CD4-positive, alpha-beta T cell treated with Interleukin-1 beta for 1 hour (primary cell): ENCODE data around the gene ARHGAP42.
"Not testable (repeated sequence)": the region's sequence is repeated elsewhere in the genome, so short reads cannot be mapped to it uniquely, and the experiment has no call there.

Source experiments
- DNase-seq, 2 donors: peaks; one replicate each; pipeline ENCODE4 v3.0.0-alpha.2; 2020 to 2022

Gene ARHGAP42

DNA sequence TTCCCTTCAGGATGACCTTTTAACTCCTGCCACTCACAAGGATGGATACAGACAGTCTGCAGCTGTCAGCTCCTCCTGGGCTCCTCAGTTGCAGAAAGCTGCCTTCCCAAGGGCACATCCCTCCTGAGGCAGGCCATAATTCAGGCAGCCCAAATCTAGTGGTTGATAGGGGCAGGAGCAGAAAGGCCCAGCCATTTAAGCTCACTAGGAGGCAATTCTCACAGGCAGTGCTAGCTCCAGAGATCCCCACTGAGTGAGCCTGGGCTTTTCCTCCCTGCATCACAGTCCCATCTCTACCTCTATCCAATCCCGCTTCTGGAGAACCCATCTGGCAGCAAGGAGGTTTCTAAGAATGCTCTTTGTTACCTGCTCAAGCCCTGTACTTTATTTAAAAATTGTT is 200.6 kb downstream of the ARHGAP42 start:
- DNase-seq, result no peak

DNA sequence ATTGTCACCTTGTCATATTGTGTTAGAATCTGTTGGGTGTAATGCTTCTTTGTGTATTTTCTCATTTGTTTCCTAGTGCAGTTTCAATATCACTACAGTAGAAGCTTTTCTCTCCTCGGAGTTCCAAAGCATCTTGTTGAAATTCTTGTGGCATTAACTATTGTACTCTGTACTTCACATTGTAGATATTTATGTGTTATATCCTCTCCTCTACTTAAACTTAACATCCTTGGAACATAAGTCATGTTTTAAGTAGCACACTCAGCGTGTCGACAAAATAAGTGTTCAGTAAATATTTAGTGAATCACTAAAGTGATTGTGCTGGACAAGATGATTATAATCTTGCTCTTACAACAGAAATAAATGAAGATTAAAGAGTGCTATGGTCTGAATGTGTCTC is 201.7 kb downstream of the ARHGAP42 start:
- DNase-seq, result no peak

GRCh38 chr11:100889758-100890157 is 202.7 kb downstream of the ARHGAP42 start:
- no peak for DNase-seq

DNA sequence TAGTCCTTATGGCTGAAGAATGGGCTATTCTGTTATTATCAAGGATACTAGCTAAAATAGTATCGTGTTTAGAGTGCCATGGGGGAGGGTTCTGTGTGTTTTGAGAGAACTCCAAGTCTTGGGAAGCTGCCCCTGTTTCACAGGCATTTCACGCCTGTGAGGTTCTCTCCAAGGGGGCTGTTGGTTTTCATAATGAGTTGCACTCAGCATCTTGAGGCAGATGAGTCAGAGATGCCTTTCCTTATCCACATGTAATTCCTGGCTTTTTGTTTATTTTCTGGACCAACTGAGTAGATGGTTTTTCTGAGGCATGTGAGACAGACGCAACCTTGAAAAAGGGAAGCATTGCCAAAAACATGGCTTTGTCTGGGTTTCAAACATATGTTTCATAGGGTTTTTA is 203.7 kb downstream of the ARHGAP42 start:
- no peak for DNase-seq

DNA sequence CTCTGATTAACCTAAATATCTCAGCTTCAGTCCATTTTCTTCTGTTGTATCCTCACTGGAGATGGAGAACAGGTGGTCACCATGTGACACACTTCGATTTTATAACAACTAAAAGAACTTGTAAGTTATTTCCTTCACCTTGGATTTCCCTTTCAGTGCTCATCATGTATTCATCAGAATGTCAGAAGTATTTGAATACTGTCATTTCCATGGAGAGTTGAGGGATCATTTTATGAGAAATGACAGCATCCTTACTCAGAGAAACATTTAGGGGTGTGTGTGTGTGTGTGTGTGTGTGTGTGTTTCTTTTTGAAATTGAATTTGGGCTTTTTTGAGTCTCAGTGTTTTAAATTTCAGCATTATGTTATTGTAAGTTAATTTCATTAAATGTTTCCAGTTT is 205.8 kb downstream of the ARHGAP42 start:
- no peak for DNase-seq

DNA sequence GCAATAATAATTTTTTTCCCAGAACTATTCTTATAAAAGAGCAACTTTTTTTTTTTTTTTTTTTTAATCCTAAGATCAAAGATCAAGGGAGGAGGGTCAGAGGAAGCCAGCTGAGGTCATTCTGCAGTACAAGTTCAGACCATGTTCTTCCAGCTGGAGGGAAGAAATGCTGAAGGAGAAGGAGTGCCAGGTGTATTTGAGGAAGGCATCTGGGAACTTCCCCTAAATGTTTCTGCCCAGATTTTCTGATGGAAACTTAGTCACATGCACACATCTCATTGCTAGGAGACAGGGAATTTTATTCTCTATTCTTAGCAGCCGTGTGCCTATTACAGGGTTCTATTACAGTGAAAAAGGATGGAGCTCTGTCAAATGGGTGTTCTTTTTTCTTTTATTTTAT is 208.4 kb downstream of the ARHGAP42 start:
- DNase-seq, result no peak

DNA sequence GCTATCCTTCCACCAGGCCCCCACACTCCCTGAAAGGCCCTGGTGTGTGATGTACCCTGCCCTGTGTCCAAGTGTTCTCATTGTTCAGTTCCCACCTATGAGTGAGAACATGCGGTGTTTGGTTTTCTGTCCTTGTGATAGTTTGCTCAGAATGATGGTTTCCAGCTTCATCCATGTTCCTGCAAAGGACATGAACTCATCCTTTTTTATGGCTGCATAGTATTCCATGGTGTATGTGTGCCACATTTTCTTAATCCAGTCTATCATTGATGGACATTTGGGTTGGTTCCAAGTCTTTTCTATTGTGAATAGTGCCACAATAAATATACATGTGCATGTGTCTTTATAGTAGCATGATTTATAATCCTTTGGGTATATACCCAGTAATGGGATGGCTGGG is 208.9 kb downstream of the ARHGAP42 start:
- DNase-seq, result not testable (repeated sequence)

DNA sequence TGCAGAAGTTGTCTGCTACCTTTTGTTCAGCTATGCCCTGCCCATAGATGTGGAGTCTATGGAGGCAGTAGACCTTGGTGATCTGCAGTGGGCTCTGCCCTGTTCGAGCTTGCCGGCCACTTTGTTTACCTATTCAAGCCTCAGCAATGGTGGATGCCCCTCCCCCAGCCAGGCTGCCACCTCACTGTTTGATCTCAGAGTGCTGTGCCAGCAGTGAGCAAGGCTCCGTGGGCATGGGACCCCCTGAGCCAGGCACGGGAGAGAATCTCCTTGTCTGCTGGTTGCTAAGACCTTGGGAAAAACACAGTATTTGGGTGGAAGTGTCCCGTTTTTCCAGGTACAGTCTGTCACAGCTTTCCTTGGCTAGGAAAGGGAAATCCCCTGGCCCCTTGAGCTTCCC is 214.4 kb downstream of the ARHGAP42 start:
- DNase-seq, result not testable (repeated sequence)

DNA sequence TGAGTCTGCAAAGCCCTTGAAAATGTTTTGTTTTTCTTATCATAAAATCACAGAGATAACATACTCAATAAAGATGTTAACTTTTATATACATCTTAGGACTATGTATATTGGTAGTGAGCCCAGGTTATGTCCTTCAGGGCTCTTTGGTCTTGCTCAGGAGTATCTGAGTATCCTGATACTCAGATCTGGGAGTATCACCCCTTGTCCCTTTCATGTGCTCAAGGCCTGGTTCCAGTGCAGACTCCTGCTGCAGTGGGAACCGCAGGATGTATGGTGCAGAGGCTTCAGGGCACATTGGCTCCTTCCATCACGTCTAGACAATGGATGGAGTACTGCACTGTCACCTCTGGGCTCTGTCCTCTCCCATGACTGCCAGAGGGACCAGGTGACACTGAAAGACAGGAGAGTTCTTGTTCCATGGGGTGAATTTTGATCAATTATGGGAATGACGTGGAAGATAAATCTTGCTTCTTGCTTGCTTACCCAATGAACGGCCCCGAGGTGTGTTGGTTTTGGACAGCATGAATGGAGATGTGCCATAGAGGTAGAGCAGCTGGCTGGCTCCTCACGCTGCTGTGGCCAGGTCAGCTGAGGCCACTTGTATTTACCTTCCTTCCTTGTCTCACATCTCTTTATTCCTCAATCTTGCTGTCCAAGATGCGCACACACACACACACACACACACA is 215.5 kb downstream of the ARHGAP42 start:
- DNase-seq, result no peak

- DNase-seq, result no peak
Measured at GRCh38 chr11:100903284-100903683, 216.2 kb downstream of the ARHGAP42 start.

DNA sequence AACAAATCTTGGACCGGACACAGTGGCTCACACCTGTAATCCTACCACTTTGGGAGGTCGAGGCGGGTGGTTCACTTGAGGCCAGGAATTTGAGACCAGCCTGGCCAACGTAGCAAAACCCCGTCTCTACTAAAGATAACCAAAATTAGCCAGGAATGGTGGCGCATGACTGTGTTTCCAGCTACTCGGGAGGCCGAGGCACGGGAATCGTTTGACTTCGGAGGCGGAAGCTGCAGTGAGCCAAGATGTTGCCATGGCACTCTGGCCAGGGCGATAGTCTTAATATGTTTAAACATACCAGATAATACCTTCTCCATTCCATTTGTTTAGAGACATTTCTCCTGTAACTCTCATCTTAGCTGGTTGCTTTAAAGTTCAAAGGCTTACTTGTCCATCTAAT is 218.6 kb downstream of the ARHGAP42 start:
- DNase-seq, result no peak

GRCh38 chr11:100908746-100909145 is 221.7 kb downstream of the ARHGAP42 start:
- DNase-seq, result no peak

DNA sequence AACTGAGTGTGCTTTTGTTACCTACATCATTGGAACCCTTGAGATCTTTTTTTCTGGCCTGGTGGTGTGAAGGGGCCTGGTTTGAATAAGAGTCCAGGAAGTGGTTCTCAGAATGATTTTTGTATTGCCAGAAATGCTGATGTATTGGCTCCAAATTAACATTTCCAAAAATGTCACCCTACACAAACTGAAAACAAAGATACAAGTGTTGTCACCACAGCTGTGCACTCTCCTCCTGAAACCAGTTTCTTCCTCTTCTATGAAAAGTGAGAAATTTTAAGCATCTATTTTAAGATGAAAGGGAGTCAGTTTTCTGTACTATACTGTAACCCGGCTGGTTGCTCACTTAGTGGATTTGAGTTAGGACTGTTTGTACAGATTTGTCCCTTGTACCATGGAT is 223.7 kb downstream of the ARHGAP42 start:
- no peak for DNase-seq

- no peak for DNase-seq
Measured at GRCh38 chr11:100914415-100915110, 227.5 kb downstream of the ARHGAP42 start.

DNA sequence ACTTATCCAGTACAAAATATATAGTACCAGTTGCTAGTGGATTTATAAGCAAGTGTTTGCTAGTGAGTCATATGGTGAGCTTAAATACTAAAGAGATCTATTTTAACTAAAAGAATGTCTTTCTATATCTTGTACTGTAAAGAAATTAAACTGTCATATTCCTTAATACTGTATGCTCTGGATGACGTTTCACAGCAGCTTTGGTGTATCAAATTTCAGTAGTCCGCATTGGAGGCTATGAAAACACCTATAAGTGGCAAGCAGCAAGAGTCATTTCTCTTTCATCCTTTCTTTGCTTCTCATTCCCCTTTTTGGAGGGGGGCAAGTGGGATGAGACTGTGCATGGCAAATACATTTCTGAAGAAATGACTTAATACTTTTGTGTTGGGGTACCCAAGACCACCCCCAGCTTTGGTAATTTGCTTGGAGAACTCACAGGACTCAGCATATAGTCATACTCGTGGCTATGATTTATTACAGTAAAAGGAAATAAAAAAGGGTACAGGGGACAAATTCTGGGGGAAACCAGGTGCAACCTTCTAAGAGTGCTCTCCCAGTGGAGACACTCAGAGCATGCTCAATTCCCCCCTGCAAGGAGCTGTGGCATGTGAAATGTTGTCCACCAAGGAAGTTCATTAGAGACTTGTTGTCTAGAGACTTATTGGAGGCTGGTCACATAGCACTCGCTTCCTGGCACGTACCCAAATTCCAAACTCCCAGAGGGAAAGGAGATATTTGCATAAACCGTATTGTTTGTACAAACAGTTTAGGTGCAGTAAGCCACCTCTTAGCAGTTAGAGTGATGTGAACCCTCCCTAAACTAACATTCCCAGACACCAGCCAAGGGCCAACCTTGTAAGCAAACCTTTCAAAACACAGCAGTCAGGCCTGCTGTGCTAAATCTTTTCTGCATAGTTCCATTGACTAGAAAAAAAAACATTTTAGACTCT is 231.7 kb downstream of the ARHGAP42 start:
- no peak for DNase-seq

- no peak for DNase-seq
Measured at GRCh38 chr11:100920593-100920992, 233.5 kb downstream of the ARHGAP42 start.

DNA sequence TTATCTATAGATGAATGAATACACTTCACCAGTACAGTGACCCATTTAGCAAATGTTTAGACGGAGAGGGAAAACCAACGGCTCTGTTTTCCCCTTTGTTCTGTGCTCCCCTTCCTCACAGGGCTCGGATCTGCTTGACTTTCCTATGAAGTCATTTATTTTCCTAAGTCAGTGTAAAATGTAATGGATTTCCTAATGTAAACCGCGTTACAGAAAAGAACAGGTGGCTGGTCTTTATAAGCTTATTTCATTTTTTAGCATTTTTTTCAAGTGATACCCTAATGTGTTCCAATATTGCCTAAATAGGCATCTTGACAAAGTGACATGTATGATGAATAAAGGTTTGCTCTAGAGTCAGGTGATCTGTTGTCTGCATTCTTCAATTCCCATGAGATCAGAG is 235.0 kb downstream of the ARHGAP42 start:
- no peak for DNase-seq

DNA sequence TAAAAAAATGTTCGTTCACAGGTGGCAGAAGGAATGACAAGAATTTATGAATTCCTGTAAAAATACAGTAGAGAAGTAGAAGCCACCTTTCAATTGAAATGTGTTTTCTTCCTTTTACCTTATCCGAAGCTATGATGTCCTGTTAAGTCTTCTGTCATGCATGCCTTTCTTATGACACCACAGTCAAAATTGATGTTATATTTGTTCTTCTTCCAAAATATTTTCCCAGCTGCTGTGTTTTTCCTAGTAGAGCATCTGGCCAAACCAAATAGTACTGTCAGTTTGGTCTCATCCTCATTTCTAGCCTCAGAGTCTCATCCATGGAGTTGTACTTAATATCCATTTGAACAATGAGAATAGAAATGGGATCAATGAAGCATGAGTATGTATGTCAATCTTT is 236.5 kb downstream of the ARHGAP42 start:
- DNase-seq, result no peak

DNA sequence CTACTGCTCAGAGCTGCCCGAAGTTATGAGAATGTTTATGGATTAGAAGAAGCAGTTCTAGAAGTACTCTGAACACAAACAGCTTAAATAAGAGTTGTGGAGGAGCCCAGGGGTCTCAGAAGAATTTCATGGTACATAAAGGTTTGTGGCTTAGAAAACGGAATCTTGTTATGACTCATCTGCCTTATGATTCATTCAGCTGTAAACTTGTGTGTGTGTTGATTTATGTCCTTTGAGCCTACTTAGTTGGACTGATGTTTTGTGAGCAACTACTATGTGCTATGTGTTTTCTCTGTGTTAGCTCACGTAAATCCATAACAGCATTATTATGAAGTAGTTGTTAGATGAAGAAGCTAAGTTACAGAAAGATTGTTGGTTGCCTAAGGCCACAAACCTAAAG is 238.8 kb downstream of the ARHGAP42 start:
- no peak for DNase-seq

DNA sequence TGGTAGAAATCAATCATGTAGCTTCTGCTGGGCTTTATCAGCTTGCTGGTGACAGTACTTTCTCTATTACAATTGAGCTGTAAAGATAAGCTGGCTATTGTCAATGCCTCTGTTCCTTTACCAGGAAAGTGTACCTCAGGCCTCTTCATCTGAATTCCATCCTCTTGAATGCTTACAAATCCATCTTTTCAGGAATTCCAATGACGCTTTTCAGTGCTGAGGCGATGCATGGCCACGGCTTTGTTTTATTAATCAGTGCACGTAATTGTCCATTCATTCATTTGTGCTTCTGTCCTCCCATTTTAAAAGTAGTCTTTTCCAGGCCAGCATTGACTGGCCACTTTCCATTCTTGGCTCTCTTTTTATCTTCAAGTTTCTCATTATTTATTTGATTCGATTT is 240.5 kb downstream of the ARHGAP42 start:
- DNase-seq, result no peak

GRCh38 chr11:100928426-100928825 is 241.3 kb downstream of the ARHGAP42 start:
- DNase-seq, result no peak

DNA sequence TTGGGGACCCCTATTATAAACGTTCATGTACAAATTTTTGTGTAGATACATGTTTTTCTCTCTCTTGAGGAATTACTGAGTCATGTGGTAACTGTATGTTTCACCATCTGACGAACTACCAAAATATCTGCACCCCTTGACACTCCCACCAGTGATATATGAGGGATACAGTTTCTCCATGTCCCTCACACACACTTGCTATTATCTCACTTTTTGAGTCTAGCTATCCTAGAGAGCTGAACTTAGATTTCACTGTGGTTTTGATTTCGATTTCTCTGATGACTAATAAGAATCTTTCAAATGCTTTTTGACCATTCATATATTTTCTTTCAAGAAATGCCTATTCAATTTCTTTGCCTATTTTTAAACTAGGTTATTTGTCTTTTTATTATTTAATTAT is 242.3 kb downstream of the ARHGAP42 start:
- no peak for DNase-seq

- no peak for DNase-seq
Measured at GRCh38 chr11:100930185-100930778, 243.2 kb downstream of the ARHGAP42 start.
